Middle frontal gyrus (tissue), 1 donor: ENCODE data around the gene PLIN3.
"Not testable (repeated sequence)": the region's sequence is repeated elsewhere in the genome, so short reads cannot be mapped to it uniquely, and the experiment has no call there.

ENCODE experiments used
- DNase-seq: peaks from one replicate; pipeline ENCODE4 v3.0.0-alpha.2; 2015; ENCODE audit warnings: low spot score; ENCODE audit errors: extremely low spot score

PLIN3 gene

GRCh38 chr19:4814625-4815425 is 52.6 kb downstream of the PLIN3 start:
- DNase-seq, result no peak

- no peak for DNase-seq
Measured at GRCh38 chr19:4811328-4812131, 55.9 kb downstream of the PLIN3 start.

GRCh38 chr19:4807188-4807587 is 60.3 kb downstream of the PLIN3 start:
- DNase-seq, result no peak

GRCh38 chr19:4806384-4806783 is 61.1 kb downstream of the PLIN3 start:
- DNase-seq, result no peak

- not testable (repeated sequence) for DNase-seq
Measured at GRCh38 chr19:4805140-4805539, 62.3 kb downstream of the PLIN3 start.

- no peak for DNase-seq
Measured at GRCh38 chr19:4803736-4804695, 63.5 kb downstream of the PLIN3 start.

- no peak for DNase-seq
Measured at GRCh38 chr19:4802711-4803110, 64.8 kb downstream of the PLIN3 start.

- DNase-seq, result no peak
Measured at GRCh38 chr19:4801085-4801619, 66.3 kb downstream of the PLIN3 start.

GRCh38 chr19:4800591-4801081 is 66.8 kb downstream of the PLIN3 start:
- DNase-seq, result no peak

- DNase-seq, result no peak
Measured at GRCh38 chr19:4795400-4795799, 72.1 kb downstream of the PLIN3 start.

- no peak for DNase-seq
Measured at GRCh38 chr19:4794971-4795370, 72.5 kb downstream of the PLIN3 start.

- DNase-seq, result not testable (repeated sequence)
Measured at GRCh38 chr19:4793278-4793677, 74.2 kb downstream of the PLIN3 start.

GRCh38 chr19:4792866-4793195 is 74.6 kb downstream of the PLIN3 start:
- DNase-seq, result not testable (repeated sequence)

- DNase-seq, result not testable (repeated sequence)
Measured at GRCh38 chr19:4792019-4792865, 75.2 kb downstream of the PLIN3 start.

- peak; percentile 100 for DNase-seq
Measured at GRCh38 chr19:4791183-4792018, 76.1 kb downstream of the PLIN3 start, which contains the start of gene FEM1A. TSS of gene FEM1A (plus strand) at chr19:4791734. CDS start at chr19:4791855, 121 bp downstream.
